Ovary (tissue), 9 donors: Measurements from ENCODE around the gene SCARF2. TPM values are rescaled to one million over a fixed set of nuclear protein-coding genes. Genes with fewer than 3 reads are reported as not detected.
A peak's percentile ranks its signal among the peaks of the same experiment; 100 is the strongest.

Source experiments
- DNase-seq, 5 donors: peaks; one replicate each; pipeline ENCODE4 v3.0.0-alpha.2; 2019 to 2020
- H3K27ac ChIP-seq, 2 donors: fragments of 200-600 bp; one replicate each; pipeline versions ENCODE4 v1.5.1 to v1.8.0; 2019 to 2022
- H3K27me3 ChIP-seq: fragments of 200-600 bp; one replicate; pipeline ENCODE4 v1.8.0; 2022
- H3K36me3 ChIP-seq: fragments of 200-600 bp; sonication (generic); one replicate; pipeline ENCODE4 v1.5.1; 2019
- H3K4me1 ChIP-seq: one replicate; pipeline ENCODE4 v1.8.1; 2013; ENCODE audit warnings: mild to moderate bottlenecking, moderate library complexity; ENCODE audit not compliant: insufficient read depth
- H3K4me3 ChIP-seq: fragments of 200-600 bp; sonication (generic); one replicate; pipeline ENCODE4 v1.5.1; 2017
- H3K9me3 ChIP-seq, 2 donors: fragments of 200-600 bp in 1 of 2; sonication (generic) in 1 of 2; one replicate each; pipeline versions ENCODE4 v1.5.1 to v1.8.1; 2013 to 2019; ENCODE audit warnings: mild to moderate bottlenecking in 1 of 2, moderate library complexity in 1 of 2
- EP300 ChIP-seq: sonication (generic); formaldehyde crosslinking; IDR thresholded peaks from one replicate; pipeline ENCODE4 v1.6.1; 2017; ENCODE audit warnings: antibody characterized with exemption
- POLR2A ChIP-seq: fragments of 450-650 bp; IDR thresholded peaks from one replicate; pipeline ENCODE4 v1.6.1; 2017; ENCODE audit warnings: antibody characterized with exemption, mild to moderate bottlenecking, moderate library complexity
- WGBS, 3 donors: extraction: QIAGEN DNeasy Blood & Tissue Kit in 1 of 3; methylation state at CpG; one replicate each; pipeline versions ENCODE4 v1.1.5 to v1.1.7; 2013 to 2017; 5-methylcytosine and 5-hydroxymethylcytosine counted together
- intact Hi-C, 4 donors: fragments of 100-400 bp; cut with DNase I; formaldehyde crosslinking; loops; one replicate each; pipeline versions ENCODE4 v1.11.0 to v1.15.1; 2022 to 2023
- polyA plus RNA-seq, 2 donors: library from polyadenylated mRNA; stranded (reverse); fragments of 200-250 nt in 1 of 2; fragments of 350-450 nt in 1 of 2; fragmentation: Illumina TruSeq in 1 of 2; extraction: RNeasy Lipid Tissue Mini Kit (QIAGEN cat#74804) in 1 of 2; gene quantifications; one replicate each; pipeline ENCODE4 v1.2.3, GENCODE V29; 2013 to 2014
- total RNA-seq, 7 donors: library from RNA; depleted of rRNA in 2 of 7; stranded (reverse); fragments of >200 nt in 2 of 7; fragmentation: NEBNext Ultra II Directional in 3 of 7; extraction: Animal tissue kit (Norgen Biotek cat#: 25700) in 3 of 7; gene quantifications; one replicate each; pipeline versions ENCODE4 v1.1.0 to v1.2.4, GENCODE V29; 2016 to 2023
- TF ChIP-seq, protein P1 (sequence below), 3 donors: fragments of 450-650 bp in 2 of 3; fragments of 200-600 bp in 1 of 3; IDR thresholded peaks; one replicate each; pipeline versions ENCODE4 v1.5.1 to v1.8.0; 2016 to 2022; ENCODE audit warnings: antibody characterized with exemption in 3 of 3, mild to moderate bottlenecking in 1 of 3
- donor health status: DM: no; HTN: no; CAD: no; lungs with moderate emphysema.
- donor health status: DM: no; HTN: no; CAD: no.
- donor health status: Bipolar disorder and iron deficiency.
- donor health status: DM: yes; HTN: yes; CAD: no.
- donor health status: DM: no; HTN: no; CAD: no.
- donor health status: DM: yes; HTN: yes; CAD: no.

Gene SCARF2
- total and polyA plus RNA-seq, 9 donors, result 2.1 to 44.6 (median 19.9) TPM

- TF ChIP-seq EP300 (no peak), POLR2A (no peak)
- TF ChIP-seq, protein P1, sequence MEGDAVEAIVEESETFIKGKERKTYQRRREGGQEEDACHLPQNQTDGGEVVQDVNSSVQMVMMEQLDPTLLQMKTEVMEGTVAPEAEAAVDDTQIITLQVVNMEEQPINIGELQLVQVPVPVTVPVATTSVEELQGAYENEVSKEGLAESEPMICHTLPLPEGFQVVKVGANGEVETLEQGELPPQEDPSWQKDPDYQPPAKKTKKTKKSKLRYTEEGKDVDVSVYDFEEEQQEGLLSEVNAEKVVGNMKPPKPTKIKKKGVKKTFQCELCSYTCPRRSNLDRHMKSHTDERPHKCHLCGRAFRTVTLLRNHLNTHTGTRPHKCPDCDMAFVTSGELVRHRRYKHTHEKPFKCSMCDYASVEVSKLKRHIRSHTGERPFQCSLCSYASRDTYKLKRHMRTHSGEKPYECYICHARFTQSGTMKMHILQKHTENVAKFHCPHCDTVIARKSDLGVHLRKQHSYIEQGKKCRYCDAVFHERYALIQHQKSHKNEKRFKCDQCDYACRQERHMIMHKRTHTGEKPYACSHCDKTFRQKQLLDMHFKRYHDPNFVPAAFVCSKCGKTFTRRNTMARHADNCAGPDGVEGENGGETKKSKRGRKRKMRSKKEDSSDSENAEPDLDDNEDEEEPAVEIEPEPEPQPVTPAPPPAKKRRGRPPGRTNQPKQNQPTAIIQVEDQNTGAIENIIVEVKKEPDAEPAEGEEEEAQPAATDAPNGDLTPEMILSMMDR (IDR thresholded peaks at IDR 0.05), result no peak
- intact Hi-C loops, result no loop called here
- Histone ChIP-seq H3K4me3 (no peak overlapping the region), H3K4me1 (no peaks in the 10 kb centered on the region), H3K27me3 (no peaks in the 10 kb centered on the region), H3K9me3 (no peaks in the 10 kb centered on the region), H3K27ac (no peak overlapping the region), H3K36me3 (no peaks in the 10 kb centered on the region)
- DNase-seq, result no peak
- WGBS, 3 donors, result 96 to 100% (median 98%) methylated on average over 1 of the region's 1 CpG
Measured at GRCh38 chr22:20450551-20450906, 12.9 kb upstream of the SCARF2 start.

DNA sequence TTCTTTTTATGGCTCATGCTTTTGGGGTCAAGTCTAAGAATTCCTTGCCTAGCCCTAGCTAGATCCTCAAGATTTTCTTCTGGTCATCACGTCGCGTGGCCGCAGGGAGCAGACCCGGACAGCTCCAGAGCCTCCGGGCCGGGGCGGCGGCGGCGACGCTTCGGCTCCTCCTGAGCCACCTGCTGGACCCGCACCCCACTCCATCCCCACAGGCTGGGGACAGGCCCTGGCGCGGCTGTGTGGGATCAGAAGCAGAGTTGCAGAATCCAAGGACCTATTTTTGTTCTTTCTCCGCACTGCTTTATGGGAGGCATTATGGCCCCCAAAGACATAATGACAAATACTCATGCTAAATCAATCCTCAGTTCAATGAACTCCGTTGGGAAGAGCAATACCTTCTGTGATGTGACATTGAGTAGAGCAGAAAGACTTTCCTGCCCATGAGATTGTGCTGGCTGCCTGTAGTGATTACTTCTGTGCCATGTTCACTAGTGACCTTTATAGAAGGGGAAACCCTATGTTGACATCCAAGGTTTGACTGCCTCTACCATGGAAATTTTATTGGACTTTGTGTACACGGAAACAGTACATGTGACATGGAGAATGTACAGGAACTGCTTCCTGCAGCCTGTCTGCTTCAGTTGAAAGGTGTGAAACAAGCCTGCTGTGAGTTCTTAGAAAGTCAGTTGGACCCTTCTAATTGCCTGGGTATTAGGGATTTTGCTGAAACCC, 12.4 kb upstream of the SCARF2 start:
- H3K4me3 ChIP-seq, result no peak overlapping the region
- intact Hi-C loops, result no loop called here

DNA sequence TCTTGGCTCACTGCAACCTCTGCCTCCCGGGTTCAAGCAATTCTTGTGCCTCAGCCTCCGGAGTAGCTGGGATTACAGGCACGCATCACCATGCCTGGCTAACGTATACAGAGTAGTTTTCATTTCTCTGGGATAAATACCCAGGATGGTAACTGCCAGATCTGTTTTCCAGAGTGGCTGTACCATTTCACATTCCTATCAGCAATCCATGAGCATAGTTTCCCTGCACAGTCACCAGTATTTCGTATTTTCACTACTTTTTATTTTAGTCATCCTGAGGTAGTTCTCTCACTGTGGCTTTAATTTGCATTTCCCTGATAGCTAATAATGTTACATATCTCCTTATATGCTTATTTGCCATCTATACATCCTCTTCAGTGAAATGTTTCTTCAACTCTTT, 11.0 kb upstream of the SCARF2 start:
- no peaks in the 10 kb centered on the region for H3K4me1 ChIP-seq
- no peaks in the 10 kb centered on the region for H3K36me3 ChIP-seq
- no peak overlapping the region for H3K4me3 ChIP-seq
- WGBS, 3 donors, result 88 to 92% (median 91%) methylated on average over 5 of the region's 5 CpGs
- no peak for DNase-seq
- H3K27me3 ChIP-seq, result no peaks in the 10 kb centered on the region
- no peaks in the 10 kb centered on the region for H3K9me3 ChIP-seq
- H3K27ac ChIP-seq, result no peak overlapping the region
- TF ChIP-seq EP300 (no peak), POLR2A (no peak)
- TF ChIP-seq, protein P1 (IDR thresholded peaks at IDR 0.05), result no peak
- intact Hi-C loops, result no loop called here

More for the DNA sequence above, 12.4 kb upstream of the SCARF2 start:
- Histone ChIP-seq H3K27me3 (no peaks in the 10 kb centered on the region), H3K4me1 (no peaks in the 10 kb centered on the region), H3K27ac (no peak overlapping the region), H3K9me3 (no peaks in the 10 kb centered on the region), H3K36me3 (no peaks in the 10 kb centered on the region)
- no peak for DNase-seq
- TF ChIP-seq EP300 (no peak), POLR2A (no peak)
- TF ChIP-seq, protein P1 (IDR thresholded peaks at IDR 0.05), result no peak
- 94 to 95% (median 95%) methylated on average over 19 of the region's 19 CpGs for WGBS, 3 donors

DNA sequence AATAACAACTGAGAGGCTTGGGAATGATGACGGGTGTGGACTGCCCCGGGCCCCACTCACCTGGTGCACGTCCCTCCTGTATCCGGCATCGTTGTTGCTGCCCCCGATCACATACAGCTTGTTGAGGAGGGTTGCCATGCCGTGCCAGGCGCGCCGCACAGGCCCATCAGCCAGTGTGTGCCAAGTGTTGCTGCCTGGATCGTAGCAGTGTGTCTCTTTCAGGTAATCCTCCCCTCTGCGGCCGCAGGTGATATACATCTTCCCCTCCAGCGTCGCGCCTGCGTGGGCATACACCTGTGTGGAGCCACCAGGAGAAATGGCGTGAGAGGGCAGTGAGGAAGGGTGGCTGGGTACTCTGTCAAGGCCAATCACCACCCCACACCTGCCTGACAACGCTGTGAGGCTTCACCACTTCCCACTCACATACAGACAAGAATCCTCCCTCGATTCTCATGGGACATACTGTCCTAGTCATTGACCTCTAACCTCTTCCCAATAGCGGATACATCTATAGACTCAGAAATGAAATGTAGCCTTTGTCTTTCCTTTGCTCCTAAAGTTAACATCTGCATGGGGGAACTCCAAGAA, 8.9 kb upstream of the SCARF2 start:
- WGBS, 3 donors, result 90 to 93% (median 92%) methylated on average over 21 of the region's 21 CpGs

More for the DNA sequence above, 8.9 kb upstream of the SCARF2 start:
- H3K4me3 ChIP-seq, result no peak overlapping the region
- H3K36me3 ChIP-seq, result no peaks in the 10 kb centered on the region
- no peaks in the 10 kb centered on the region for H3K9me3 ChIP-seq
- H3K27ac ChIP-seq, result no peak overlapping the region
- no peaks in the 10 kb centered on the region for H3K27me3 ChIP-seq
- no peaks in the 10 kb centered on the region for H3K4me1 ChIP-seq
- DNase-seq, result peak in 1 of 5 donors; percentile 12
- TF ChIP-seq POLR2A (no peak), EP300 (no peak)
- TF ChIP-seq, protein P1 (IDR thresholded peaks at IDR 0.05), result no peak
- intact Hi-C loops, result no loop called here
